ENCODE data around the gene HRH4. TPM values are rescaled to one million over a fixed set of nuclear protein-coding genes. Genes with fewer than 3 reads are reported as not detected.
A peak's percentile ranks its signal among the peaks of the same experiment; 100 is the strongest.

HRH4 gene
- total RNA-seq, 1 experiment from 2014 or later: not detected

GRCh38 chr18:24500217-24500616 lies 39.8 kb downstream of the HRH4 start:
- DNase-seq (ENCODE audit: low spot score): peak; percentile 43
- in situ Hi-C loops (cut with HindIII; ENCODE audit: low sequenced_read_pairs): no loop called here

GRCh38 chr18:24500766-24501165 lies 40.3 kb downstream of the HRH4 start:
- in situ Hi-C loops (cut with HindIII; ENCODE audit: low sequenced_read_pairs): no loop called here
- DNase-seq (ENCODE audit: low spot score): no peak

- in situ Hi-C loops (cut with HindIII; ENCODE audit: low sequenced_read_pairs): no loop called here
- peak; percentile 49 for DNase-seq (ENCODE audit: low spot score)
Observed at GRCh38 chr18:24502667-24503523, 42.5 kb downstream of the HRH4 start.

- DNase-seq (ENCODE audit: low spot score): no peak
- in situ Hi-C loops (cut with HindIII; ENCODE audit: low sequenced_read_pairs): no loop called here
Observed at GRCh38 chr18:24504401-24504800, 44.0 kb downstream of the HRH4 start.

- no peak for DNase-seq (ENCODE audit: low spot score)
- in situ Hi-C loops (cut with HindIII; ENCODE audit: low sequenced_read_pairs): no loop called here
Observed at GRCh38 chr18:24506175-24506574, 45.7 kb downstream of the HRH4 start.

GRCh38 chr18:24509435-24509834 lies 49.0 kb downstream of the HRH4 start:
- in situ Hi-C loops (cut with HindIII; ENCODE audit: low sequenced_read_pairs): no loop called here
- DNase-seq (ENCODE audit: low spot score): no peak

GRCh38 chr18:24514439-24514838 lies 54.0 kb downstream of the HRH4 start:
- in situ Hi-C loops (cut with HindIII; ENCODE audit: low sequenced_read_pairs): no loop called here
- DNase-seq (ENCODE audit: low spot score): no peak

- in situ Hi-C loops (cut with HindIII; ENCODE audit: low sequenced_read_pairs): no loop called here
- DNase-seq (ENCODE audit: low spot score): no peak
Observed at GRCh38 chr18:24515721-24516120, 55.3 kb downstream of the HRH4 start.

GRCh38 chr18:24516261-24516660 lies 55.8 kb downstream of the HRH4 start:
- no peak for DNase-seq (ENCODE audit: low spot score)

GRCh38 chr18:24517554-24517953 lies 57.1 kb downstream of the HRH4 start:
- in situ Hi-C loops (cut with HindIII; ENCODE audit: low sequenced_read_pairs): no loop called here
- DNase-seq (ENCODE audit: low spot score): no peak

More at GRCh38 chr18:24516261-24516660, 55.8 kb downstream of the HRH4 start:
- in situ Hi-C loops (cut with HindIII; ENCODE audit: low sequenced_read_pairs): no loop called here

- DNase-seq (ENCODE audit: low spot score): no peak
- in situ Hi-C loops (cut with HindIII; ENCODE audit: low sequenced_read_pairs): no loop called here
Observed at GRCh38 chr18:24518596-24518995, 58.2 kb downstream of the HRH4 start.

Other genes with a start within 250 kb of the HRH4 start
- gene OSBPL1A, start 62.8 kb upstream of the HRH4 start, total RNA-seq (2014; rRNA removed; shearing (Covaris generic)): 75.8 and 78.6 TPM in 2 replicates
- 32.1 and 47.6 TPM in 2 replicates for gene IMPACT, start 34.0 kb upstream of the HRH4 start, total RNA-seq (2014; rRNA removed; shearing (Covaris generic))